HG03280 (cell line): ENCODE measurements around the gene ITGAE.
A peak's percentile ranks its signal among the peaks of the same experiment; 100 is the strongest.

Experiments used
- ATAC-seq: cut with Tn5 transposase; IDR thresholded peaks from one replicate; pipeline ENCODE4 v1.9.1; 2021; ENCODE audit warnings: mild to moderate bottlenecking, moderate library complexity; ENCODE audit not compliant: unreplicated experiment

Gene ITGAE

DNA sequence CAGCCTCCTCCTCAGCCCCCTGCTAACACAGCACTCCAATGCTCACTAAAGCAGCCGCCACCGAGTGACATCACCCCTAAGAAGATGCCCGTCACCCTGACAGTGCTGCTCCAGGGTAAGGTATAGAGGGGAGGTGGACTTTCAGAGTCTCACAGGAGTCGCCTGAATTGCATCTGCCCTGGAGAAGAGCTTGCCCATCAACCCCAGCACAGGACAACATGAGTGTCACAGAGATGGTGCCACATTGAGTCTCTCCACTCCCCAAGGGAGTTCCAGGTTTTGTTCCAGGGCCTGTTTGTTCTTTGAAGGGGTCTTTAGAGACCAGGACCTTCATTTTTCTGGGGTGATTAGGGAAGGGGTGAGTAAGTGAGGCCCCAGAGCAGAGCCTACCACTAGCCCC, 102.8 kb downstream of the ITGAE start:
- ATAC-seq: no peak

- ATAC-seq: no peak
Observed at GRCh38 chr17:3697103-3697476, 103.9 kb downstream of the ITGAE start.

DNA sequence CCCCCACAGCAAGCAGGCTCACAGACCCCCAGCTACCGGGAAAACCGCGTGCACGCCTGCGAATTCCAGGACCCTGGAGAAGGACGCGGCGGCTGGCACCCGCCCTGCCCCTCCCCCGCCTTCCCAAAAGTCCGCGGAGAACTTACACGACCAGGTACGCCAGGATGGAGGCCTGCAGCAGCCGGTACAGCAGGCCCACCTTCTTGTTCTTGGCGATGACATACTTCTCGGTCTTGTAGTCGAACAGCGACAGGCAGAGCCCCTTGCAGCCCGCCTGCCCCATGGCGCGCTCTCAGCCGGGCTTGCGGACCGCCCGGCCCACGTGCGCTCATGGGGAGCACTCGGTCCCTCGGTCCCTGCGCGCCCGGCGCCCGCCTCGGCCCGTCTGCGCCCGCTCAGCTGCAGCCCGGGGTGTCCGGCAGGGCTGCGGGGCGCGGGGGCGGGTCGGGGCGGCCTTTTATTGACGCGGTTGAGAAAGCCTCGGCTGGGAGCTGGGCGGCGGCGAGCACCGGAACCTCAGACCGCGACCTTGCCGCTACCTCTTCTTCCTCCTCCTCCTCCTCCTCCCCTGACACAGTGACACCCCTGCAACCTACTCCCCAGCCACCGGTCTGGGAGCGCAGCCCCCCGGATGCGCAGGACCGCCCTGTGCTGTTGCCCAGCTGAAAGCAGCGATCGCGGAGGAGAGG, 105.1 kb downstream of the ITGAE start, which contains the start of gene P2RX5:
Gene P2RX5 (minus strand): TSS at position 433 of the 689 bp plus-strand sequence. CDS start 150 bp downstream, at position 283.
- peak; percentile 28 for ATAC-seq

DNA sequence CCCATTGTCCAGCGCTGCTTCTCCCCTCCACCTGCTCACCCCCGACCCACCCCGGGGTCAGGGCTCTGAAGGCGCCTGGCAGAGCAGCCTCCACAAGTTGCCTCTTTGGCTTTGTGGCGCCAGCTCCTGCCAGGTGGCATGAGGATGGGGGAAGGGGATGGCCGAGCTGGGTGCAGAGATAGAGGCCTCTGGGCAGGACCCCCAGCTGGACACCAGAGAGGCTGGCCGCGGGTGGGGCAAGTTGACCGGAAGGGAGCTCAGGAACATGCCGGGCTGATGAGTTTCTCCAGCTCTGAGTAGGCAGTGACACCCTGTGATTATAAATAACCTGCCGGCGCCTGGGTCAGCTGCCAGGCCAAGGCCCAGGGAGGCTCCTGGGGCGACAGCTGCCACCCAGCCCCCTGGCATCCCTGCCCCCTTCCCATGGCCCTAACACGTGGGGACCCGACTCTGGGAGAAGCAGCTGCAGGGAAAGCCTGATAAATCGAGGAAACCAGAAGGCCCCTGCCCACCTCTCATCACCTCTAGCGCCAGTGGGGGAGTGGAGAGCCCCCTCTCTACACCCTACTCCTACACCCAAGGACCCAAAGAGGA, 105.8 kb downstream of the ITGAE start:
- ATAC-seq: no peak

DNA sequence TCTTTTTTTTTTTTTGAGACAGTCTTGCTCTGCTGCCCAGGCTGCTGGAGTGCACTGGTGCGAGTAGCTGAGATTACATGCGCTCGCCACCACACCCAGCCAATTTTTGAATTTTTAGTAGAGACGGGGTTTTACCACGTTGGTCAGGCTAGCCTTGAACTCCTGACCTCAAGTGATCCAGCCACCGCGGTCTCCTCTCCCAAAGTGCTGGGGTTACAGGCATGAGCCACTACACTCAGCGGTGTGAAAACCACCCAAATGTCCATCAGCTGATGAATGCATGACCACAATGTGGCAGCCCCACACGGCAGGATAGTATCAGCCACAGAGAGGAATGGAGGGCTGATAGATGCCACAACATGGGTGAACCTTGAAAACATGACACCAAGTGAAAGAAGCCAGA, 107.2 kb downstream of the ITGAE start:
- ATAC-seq: no peak

- no peak for ATAC-seq
Observed at GRCh38 chr17:3693141-3693540, 107.8 kb downstream of the ITGAE start.

DNA sequence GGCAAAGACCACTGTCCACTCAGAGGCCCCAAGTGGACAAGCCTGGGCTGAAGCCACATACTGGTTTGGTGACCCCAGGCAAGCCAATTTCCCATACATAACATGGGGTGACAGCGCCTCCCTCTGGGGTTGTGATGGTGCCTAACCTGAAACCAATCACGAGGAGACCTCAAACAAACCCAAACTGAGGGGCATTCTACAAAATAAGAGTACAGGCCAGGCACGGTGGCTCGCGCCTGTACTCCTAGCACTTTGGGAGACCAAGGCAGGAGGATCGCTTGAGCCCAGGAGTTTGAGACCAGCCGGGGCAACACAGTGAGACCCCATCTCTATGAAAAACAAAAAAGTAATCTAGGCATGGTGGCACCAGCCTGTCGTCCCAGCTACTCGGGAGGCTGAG, 108.6 kb downstream of the ITGAE start:
- no peak for ATAC-seq

GRCh38 chr17:3691617-3692067, 109.3 kb downstream of the ITGAE start:
- no peak for ATAC-seq

GRCh38 chr17:3690094-3690715, 110.8 kb downstream of the ITGAE start:
- no peak for ATAC-seq

DNA sequence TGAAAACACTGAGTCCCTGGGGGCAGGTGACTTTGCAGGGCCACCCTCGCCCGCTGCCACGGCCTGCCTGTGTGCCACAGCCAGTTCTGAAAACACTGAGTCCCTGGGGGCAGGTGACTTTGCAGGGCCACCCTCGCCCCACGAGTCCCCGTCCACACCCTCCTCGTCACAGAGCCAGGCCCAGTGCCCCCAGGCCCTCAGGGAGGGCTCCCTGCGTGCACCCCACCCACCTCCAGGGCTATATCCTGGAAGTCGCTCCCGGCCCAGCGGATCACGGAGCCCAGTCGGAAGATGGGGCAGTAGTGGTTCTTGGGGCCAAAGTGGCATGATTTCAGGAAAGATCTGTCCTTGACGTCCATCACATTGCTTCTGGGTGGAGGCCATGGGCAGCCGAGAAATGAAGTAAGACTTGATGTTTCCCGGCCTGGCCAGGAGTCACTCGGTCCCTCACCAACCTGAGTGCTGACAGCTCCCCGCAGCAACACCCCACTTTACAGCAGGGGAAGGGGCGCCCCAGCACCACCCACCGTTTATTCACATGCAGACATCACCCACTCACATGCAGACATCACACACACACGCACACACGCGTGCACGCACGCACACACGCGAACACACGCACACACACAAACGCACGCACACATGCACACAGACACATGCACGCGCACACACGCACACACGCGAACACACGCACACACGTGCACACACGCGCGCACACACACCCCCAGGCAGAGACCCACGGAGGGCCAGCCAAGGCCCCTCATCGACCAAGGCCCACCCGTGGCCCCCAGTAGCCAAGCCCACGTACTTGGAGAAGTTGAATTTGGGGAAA, 111.5 kb downstream of the ITGAE start:
- ATAC-seq: no peak

DNA sequence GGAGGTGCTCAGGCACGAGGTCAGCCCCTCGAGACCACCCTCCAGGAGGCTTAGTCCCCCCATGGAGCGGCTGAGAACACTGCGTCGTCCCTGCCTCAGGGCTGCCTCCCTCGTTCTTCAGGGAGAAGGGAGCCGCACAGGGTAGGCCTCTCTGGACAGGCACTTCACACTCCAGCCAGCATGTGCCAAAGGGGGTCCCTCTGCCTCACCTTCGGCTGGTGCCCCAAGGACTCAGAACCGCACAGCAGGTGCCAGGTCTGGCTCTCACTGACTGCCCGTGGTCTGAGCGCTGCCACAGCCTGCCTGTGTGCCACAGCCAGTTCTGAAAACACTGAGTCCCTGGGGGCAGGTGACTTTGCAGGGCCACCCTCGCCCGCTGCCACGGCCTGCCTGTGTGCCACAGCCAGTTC, 112.1 kb downstream of the ITGAE start:
- no peak for ATAC-seq

GRCh38 chr17:3688027-3688553, 112.9 kb downstream of the ITGAE start:
- ATAC-seq: no peak

- no peak for ATAC-seq
Observed at GRCh38 chr17:3685174-3685573, 115.8 kb downstream of the ITGAE start.

GRCh38 chr17:3683054-3683511, 117.9 kb downstream of the ITGAE start:
- ATAC-seq: no peak

DNA sequence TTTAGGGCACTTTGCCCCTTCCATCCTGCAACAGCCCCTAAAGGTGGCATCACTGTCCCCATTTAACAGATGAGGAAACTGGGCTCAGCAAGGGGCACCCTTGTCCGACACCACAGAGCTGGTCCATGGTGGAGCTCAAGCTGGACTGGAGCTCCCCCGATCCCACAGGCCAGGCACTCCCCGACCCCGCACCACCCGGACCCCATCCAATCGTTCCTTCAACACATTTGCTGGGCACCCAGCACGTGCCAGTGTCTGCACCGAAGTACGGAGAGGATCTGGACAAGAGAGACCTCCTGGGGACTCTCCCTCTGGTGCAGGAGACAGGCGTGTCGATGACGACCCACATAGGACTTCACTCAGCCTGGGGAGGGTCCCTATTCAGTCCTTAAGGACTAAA, 119.0 kb downstream of the ITGAE start:
- no peak for ATAC-seq

DNA sequence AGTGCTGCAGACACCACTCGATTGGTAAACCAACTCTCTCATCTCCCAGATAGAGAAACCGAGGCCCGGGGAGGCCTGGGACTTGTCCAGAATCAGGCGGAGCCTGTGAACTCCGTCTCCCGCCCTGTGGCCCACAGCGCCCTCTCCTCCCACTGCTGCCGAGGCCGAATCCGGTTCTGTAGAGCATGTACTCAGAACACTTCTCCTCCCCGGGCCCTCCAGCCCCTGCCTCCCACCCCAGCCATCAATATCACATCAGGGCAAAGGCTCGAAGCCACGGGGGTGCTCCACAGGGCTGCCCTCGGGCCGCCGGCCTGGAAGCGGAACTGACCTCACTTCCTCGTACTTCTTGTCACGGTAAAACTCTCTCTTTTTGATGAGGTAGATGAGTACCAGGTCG, 119.4 kb downstream of the ITGAE start:
- no peak for ATAC-seq

- no peak for ATAC-seq
Observed at GRCh38 chr17:3681057-3681456, 119.9 kb downstream of the ITGAE start.

DNA sequence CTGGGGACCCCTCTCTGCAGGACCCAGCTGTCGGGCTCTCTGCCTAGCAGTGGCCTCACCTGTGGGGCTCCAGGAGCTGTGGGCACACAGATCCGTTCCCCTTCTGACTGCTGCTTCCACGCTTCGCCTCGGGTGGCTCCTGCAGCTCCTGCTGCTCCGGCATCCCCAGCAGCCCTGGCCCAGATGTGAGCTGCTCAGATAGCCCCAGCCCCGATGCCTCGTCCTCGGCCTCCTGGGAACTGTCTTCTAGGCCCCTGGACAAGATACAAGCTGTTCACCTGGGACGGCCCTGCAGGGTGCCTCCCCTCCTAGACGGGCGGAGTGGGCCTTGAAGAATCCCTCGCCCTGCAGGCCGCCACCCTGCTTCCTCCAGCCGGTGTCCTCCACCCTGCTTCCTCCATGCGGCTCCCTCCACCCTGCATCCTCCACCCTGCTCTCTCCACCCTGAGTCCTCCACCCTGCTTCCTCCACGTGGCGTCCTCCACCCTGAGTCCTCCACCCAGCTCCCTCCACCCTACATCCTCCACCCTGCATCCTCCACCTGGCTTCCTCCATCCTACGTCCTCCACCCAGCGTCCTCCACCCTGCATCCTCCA, 121.4 kb downstream of the ITGAE start:
- ATAC-seq: no peak

DNA sequence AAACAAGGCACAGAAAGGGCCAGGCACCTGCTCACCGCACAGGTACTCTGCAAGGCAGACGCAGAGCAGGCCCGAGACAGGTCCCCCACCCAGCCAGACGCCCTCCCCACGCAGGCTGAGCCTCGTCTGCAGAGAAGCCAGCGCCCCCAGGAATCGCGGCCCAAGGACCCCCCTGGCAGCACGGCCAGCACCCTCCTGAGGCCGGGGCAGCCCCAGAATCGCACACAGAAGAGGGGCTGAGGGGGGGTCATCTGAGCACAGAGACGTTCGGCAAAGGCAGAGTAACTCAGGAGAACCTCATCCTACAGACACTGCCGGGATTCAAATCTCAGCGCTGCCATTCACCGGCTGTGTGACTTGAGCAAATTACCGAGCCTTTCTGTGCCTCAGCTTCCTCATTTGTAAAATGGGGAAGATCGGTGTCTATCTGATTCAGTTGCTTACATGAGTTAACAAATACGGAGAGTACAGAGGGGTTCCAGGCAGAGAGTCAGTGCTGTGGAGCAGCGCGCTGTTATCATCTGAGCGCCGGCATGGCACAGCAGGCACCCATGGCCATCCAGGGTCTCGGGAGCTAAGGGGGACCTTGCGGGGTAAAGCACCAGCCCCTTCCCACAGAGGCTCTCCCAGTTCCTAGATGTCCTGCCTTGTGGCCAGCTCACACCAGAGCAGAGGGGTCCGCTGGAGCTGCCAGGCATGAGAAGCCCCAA, 122.0 kb downstream of the ITGAE start:
- no peak for ATAC-seq
